SK-N-SH treated with all-trans-retinoic acid at 6 μM for 48 hours (cell line): ENCODE measurements around the gene CRYAB.

Source experiments
- ATAC-seq: fragments of 200-7000 bp; cut with Tn5 transposase; 3 replicates; pipeline ENCODE4 v1.9.1; 2020; ENCODE audit warnings: mild to moderate bottlenecking, moderate library complexity
- ARNTL ChIP-seq: fragments of 450-650 bp; formaldehyde crosslinking; IDR thresholded peaks from 2 replicates; pipeline ENCODE4 v1.5.0; 2020; ENCODE audit warnings: low read depth, mild to moderate bottlenecking, moderate library complexity, borderline replicate concordance
- CSDC2 ChIP-seq: fragments of 250-450 bp; sonication (Bioruptor Pico); IDR thresholded peaks from 2 replicates; pipeline ENCODE4 v1.5.0; 2020; ENCODE audit warnings: mild to moderate bottlenecking, moderate library complexity
- CSRNP3 ChIP-seq: fragments of 250-450 bp; sonication (Bioruptor Pico); IDR thresholded peaks from 2 replicates; pipeline ENCODE4 v1.5.1; 2021; ENCODE audit warnings: mild to moderate bottlenecking, moderate library complexity
- ESRRG ChIP-seq: fragments of 250-450 bp; sonication (Bioruptor Pico); IDR thresholded peaks from 2 replicates; pipeline ENCODE4 v1.6.1; 2021; ENCODE audit warnings: mild to moderate bottlenecking
- GLIS3 ChIP-seq: fragments of 250-450 bp; sonication (Bioruptor Pico); IDR thresholded peaks from 2 replicates; pipeline ENCODE4 v1.5.0; 2020; ENCODE audit warnings: mild to moderate bottlenecking, moderate library complexity
- ISL1 ChIP-seq: fragments of 250-450 bp; sonication (Bioruptor Pico); IDR thresholded peaks from 2 replicates; pipeline ENCODE4 v2.1.2; 2022; ENCODE audit warnings: mild to moderate bottlenecking, moderate library complexity
- PATZ1 ChIP-seq: fragments of 250-450 bp; sonication (Bioruptor Pico); IDR thresholded peaks from 2 replicates; pipeline ENCODE4 v1.8.0; 2020; ENCODE audit warnings: mild to moderate bottlenecking, moderate library complexity, borderline replicate concordance
- POU6F1 ChIP-seq: fragments of 250-450 bp; sonication (Bioruptor Pico); IDR thresholded peaks from 2 replicates; pipeline ENCODE4 v1.8.0; 2021; ENCODE audit warnings: low read depth, mild to moderate bottlenecking, moderate library complexity, borderline replicate concordance
- PPARA ChIP-seq: fragments of 250-450 bp; sonication (Bioruptor Pico); IDR thresholded peaks from 2 replicates; pipeline ENCODE4 v1.5.0; 2020; ENCODE audit warnings: mild to moderate bottlenecking, borderline replicate concordance
- RARB ChIP-seq: fragments of 250-450 bp; sonication (Bioruptor Pico); IDR thresholded peaks from 2 replicates; pipeline ENCODE4 v1.8.0; 2021; ENCODE audit warnings: mild to moderate bottlenecking, moderate library complexity
- SNAI2 ChIP-seq: fragments of 250-450 bp; sonication (Bioruptor Pico); IDR thresholded peaks from 2 replicates; pipeline ENCODE4 v1.5.0; 2020; ENCODE audit warnings: mild to moderate bottlenecking, moderate library complexity
- TCF4 ChIP-seq: fragments of 250-450 bp; sonication (Bioruptor Pico); IDR thresholded peaks from 2 replicates; pipeline ENCODE4 v1.8.0; 2021; ENCODE audit warnings: mild to moderate bottlenecking, moderate library complexity, borderline replicate concordance
- TOX ChIP-seq: fragments of 250-450 bp; sonication (Bioruptor Pico); IDR thresholded peaks from 2 replicates; pipeline ENCODE4 v1.8.0; 2021; ENCODE audit warnings: mild to moderate bottlenecking, moderate library complexity, borderline replicate concordance
- TSHZ2 ChIP-seq: fragments of 250-450 bp; sonication (Bioruptor Pico); IDR thresholded peaks from 2 replicates; pipeline ENCODE4 v1.5.0; 2020; ENCODE audit warnings: mild to moderate bottlenecking, moderate library complexity
- ZFP3 ChIP-seq: fragments of 250-450 bp; sonication (Bioruptor Pico); IDR thresholded peaks from 2 replicates; pipeline ENCODE4 v1.5.0; 2020; ENCODE audit warnings: mild to moderate bottlenecking, moderate library complexity
- ZFP30 ChIP-seq: fragments of 450-650 bp; formaldehyde crosslinking; IDR thresholded peaks from 2 replicates; pipeline ENCODE4 v1.5.0; 2022; ENCODE audit warnings: mild to moderate bottlenecking, moderate library complexity
- ZNF565 ChIP-seq: fragments of 450-650 bp; formaldehyde crosslinking; conservative IDR thresholded peaks from 2 replicates; pipeline ENCODE4 v1.5.0; 2020; ENCODE audit warnings: low read depth, mild to moderate bottlenecking, moderate library complexity
- ZNF70 ChIP-seq: fragments of 450-650 bp; formaldehyde crosslinking; IDR thresholded peaks from 2 replicates; pipeline ENCODE4 v1.5.0; 2020; ENCODE audit warnings: mild to moderate bottlenecking, moderate library complexity

CRYAB gene

GRCh38 chr11:111882202-111882601, 29.4 kb downstream of the CRYAB start:
- no peak for ATAC-seq
- TF ChIP-seq TOX (no peak), ZNF565 (CRISPR knock-in tag) (no peak), POU6F1 (CRISPR knock-in tag) (no peak), PATZ1 (no peak), CSDC2 (no peak), CSRNP3 (CRISPR knock-in tag) (no peak), PPARA (CRISPR knock-in tag) (no peak), ZNF70 (CRISPR knock-in tag) (no peak), GLIS3 (CRISPR knock-in tag) (no peak), ARNTL (CRISPR knock-in tag) (no peak), ZFP3 (CRISPR knock-in tag) (no peak), ZFP30 (CRISPR knock-in tag) (no peak)

GRCh38 chr11:111879637-111879960, 32.0 kb downstream of the CRYAB start:
- TF ChIP-seq ARNTL (CRISPR knock-in tag) (no peak), ESRRG (CRISPR knock-in tag) (no peak), TSHZ2 (0 out of 2 replicates have a peak, but pooled peaks have one; percentile 12)
- TF ChIP-seq, all 23 proteins: peak for 1
- ATAC-seq: peak; percentile 1; the same call in 1 of the 3 replicates

- ATAC-seq: peak; percentile 93
- TF ChIP-seq ZNF70 (CRISPR knock-in tag) (no peak), PPARA (CRISPR knock-in tag) (no peak), TSHZ2 (no peak)
These were observed 32.5 kb downstream of the CRYAB start, which contains the start of the genes CFAP68 and FDXACB1 for GRCh38 chr11:111878849-111879636. Gene CFAP68 (plus strand): TSS chr11:111879541. CDS start chr11:111879561, 20 bp downstream. Gene FDXACB1 (minus strand): TSS chr11:111879165. CDS start chr11:111879132, 33 bp downstream.

GRCh38 chr11:111878385-111878848, 33.2 kb downstream of the CRYAB start:
- TF ChIP-seq TCF4 (CRISPR knock-in tag) (0 out of 2 replicates have a peak, but pooled peaks have one; percentile 11), PATZ1 (no peak), SNAI2 (CRISPR knock-in tag) (no peak), RARB (CRISPR knock-in tag) (no peak), PPARA (CRISPR knock-in tag) (no peak), ISL1 (CRISPR knock-in tag) (no peak)
- ATAC-seq: peak; percentile 24
